HG02623 (cell line): Measurements from ENCODE around the gene CARF.

Experiments
- ATAC-seq: cut with Tn5 transposase; IDR thresholded peaks from one replicate; pipeline ENCODE4 v1.9.1; 2021; ENCODE audit warnings: moderate library complexity; ENCODE audit not compliant: unreplicated experiment

The CARF gene

DNA sequence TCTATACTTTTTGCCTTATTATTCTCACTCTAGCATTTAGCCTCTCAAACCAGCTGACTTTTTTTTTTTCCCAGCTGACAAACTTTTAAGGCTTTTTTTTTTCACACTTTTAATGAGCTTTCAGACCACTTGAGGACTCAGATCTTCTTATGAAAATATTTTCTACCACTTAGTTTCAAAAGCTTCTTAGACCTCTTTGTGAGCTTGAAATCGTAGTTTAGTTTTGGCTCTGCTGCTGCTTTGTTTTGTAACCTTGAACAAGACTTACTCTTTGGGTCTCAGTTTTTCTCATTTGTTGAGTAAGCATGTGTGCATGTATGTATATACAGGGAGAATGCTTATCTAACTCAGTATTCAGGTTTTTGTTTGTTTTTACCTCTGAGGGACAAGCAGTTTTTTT is 106.1 kb downstream of the CARF start:
- ATAC-seq, result no peak

DNA sequence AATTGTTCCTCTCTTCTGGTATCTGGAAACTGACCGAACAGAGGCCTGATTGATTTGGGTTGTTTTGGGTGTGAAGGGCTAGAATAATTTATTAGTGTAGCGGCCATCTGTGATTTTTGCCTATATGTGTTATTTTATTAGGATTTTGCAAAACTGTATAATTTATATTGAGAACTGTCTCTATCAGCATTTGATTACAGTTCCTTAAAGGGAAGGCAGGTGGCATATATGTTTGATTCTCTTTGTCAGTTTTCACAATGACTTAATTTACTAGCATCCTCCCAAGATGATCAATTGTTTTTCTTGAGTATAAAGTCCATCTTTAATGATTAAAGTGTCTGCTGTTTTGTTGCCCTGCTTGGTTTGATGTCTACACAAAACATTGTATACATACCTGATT is 107.1 kb downstream of the CARF start:
- no peak for ATAC-seq

DNA sequence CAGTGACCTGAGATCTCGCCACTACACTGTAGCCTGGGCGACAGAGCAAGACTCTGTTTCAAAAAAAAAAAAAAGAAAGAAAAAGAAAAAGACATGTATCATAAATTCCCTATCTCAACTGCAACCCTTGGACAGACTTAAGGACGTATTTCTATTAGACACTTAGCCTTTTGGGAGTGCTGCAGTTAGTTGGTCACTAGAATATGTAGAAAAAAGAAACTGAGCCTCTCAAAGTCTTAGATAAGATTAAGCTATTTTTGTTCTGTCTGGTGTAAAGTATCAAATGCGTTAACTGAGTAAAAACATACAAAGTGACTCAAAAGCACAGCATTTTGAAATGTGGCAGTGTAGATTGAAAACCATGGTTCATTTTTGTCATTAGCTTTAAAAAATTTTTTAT is 109.9 kb downstream of the CARF start:
- ATAC-seq, result no peak

DNA sequence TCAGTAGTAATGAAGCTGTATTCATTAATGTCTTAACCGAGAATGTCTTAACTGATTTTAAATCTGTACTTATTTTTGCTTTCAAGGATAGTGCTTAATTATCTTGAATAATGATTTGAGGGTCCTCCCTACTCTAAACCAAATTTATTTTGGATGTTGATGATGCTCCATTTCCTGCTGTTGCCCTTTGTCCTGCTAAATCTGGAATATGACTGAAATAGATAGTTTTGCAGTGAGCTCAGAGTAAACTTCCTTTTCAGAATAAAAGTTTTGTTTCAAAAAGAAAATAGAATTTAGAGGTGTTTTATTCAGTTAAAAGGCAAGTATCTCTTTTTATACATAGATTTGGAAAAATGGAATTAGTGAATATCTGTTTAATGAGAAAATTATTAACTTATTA is 110.7 kb downstream of the CARF start:
- no peak for ATAC-seq

DNA sequence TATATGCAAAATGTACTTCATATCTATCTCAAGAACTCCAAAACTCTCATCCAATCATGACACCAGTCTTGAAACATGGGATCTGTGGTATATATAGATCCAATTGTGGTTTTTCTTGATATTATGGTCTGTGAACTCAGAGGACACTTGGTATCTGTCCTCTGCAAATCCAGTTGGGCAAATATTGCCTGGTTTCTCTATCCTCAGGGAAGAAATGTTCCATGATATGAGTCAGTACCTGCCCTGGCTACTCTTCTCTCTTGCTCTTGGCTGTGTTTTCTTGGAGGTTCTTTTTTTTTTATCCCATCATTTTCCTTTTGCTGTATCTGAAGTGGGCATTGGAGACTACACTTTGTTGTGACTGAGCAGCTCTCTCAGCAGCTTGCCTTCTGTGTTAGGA is 113.5 kb downstream of the CARF start:
- no peak for ATAC-seq

DNA sequence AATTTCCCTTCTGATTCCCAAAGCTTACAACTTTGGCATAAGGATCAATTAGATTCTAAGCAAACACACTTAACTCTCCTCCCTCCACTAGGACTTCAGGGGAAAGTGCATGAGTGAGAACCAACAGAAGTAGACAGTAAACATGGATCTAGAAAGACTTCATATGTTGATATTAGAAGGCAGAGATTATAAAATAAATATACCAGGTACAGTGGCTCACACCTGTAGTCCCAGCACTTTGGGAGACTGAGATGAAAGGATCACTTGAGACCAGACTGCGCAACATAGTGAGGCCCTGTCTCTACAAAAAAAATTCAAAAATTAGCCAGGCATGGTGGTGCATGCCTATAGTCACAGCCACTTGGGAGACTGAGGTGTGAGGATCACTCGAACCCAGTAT is 118.5 kb downstream of the CARF start:
- ATAC-seq, result no peak

DNA sequence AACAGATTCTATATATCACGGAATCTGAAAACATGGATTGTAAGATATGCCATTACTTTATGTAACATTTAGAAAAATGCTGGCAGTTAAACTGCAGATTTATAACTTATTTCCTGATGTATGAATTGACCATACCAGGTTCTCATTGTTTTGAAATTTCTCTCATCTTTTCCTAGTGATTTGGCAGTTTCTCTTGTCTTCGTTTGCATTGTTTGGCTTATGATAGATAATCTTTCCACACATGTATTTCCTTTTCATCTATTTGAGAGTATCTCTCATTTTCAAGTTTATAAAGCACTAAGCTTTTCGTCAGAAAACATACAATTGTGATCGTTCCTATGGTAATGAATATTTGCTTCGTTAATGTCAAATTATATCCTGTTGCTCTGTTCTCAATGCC is 118.9 kb downstream of the CARF start:
- ATAC-seq, result no peak

DNA sequence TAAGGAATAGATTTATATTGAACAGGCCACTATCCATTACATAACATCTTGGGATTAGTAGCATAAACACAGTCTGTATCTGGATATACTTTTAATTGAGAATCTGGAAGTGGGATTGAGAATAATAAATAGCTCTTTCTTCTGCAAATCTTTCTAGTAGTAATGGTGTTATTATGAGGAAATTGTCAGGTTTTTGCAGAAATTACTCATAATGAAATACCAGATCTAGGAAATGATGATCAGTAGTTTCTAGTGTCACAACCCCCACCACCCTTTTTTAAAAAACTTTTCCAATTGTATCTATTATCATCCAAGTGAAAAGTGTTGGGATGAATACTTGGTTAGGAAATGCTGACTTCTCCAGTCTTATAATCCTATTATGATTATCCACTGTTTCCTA is 121.3 kb downstream of the CARF start:
- no peak for ATAC-seq

DNA sequence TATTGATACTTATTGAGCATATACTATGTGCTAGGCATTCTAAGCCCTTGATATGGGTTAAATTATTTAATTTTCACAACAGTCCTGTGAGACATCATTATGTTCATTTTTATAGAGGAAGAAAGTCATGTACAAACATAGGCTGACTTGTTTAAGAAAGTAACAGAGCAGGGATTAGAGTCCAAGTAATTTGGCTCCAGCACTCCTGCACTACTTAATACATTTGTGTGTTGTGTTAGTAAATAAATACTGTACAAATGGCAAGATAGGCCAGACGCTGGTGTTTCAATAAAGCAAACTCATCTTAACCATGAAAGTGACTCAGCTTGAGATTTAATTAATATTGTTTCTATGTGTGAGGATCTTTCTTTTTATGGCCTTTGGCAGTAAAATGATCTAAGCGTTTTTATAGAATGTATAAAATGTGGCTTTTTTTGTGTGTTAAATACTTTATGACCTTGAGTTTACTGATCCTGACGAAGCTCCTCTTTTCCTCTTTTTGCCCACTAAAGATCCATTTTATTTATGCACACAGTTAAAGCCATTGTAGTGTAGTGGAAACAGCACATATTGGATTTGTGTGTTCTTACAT is 123.9 kb downstream of the CARF start:
- no peak for ATAC-seq
